AG04449 (cell line): ENCODE measurements around the gene LRP1B.

Experiments
- CTCF ChIA-PET: fragments of 350-600 bp; formaldehyde crosslinking; extraction: SDS; loops from one replicate; lab custom pipeline; 2021; ENCODE audit warnings: antibody characterized with exemption; lab: Yijun Ruan, JAX
- POLR2A ChIA-PET: fragments of 400-600, 350-600 bp; formaldehyde crosslinking; extraction: SDS; loops from one replicate; lab custom pipeline; 2020; ENCODE audit warnings: antibody characterized with exemption, inconsistent platforms; lab: Yijun Ruan, JAX
- DNase-seq: peaks from one replicate; pipeline ENCODE4 v3.0.0-alpha.2; 2010; ENCODE audit warnings: low read depth, low spot score
- H3K4me3 ChIP-seq: 2 replicates; pipeline ENCODE4 v1.5.1; 2011; ENCODE audit warnings: low read depth, mild to moderate bottlenecking, control low read depth, low read length
- TF ChIP-seq, protein P1 (sequence below): IDR thresholded peaks from one replicate; pipeline ENCODE4 v1.5.1; 2011; ENCODE audit warnings: mild to moderate bottlenecking, moderate library complexity, low read length, control low read depth, inconsistent platforms; ENCODE audit not compliant: insufficient read depth; ENCODE audit errors: missing control alignments

Gene LRP1B

DNA sequence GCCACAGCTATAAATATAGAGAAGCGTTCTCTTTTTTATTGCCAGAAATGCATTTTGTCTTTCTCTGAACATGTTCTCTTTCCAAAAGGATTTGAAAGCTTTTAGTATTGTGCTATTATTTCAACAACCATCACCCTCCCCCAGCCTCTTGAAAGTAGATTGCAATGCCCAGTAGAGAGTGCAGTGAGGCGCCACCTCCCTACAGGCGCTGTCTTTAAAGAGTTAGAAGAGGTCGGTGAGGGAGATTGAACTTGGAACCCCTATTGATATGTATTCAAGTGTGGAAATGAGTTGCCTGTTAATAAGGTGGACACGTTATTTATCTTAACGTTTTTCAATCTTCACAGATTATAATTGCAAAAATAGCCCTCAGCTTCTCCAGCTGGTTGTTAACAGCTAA is 360.3 kb downstream of the LRP1B start:
- no peak for DNase-seq
- ChIA-PET CTCF (no interaction called here), POLR2A (no interaction called here)
- TF ChIP-seq, protein P1, sequence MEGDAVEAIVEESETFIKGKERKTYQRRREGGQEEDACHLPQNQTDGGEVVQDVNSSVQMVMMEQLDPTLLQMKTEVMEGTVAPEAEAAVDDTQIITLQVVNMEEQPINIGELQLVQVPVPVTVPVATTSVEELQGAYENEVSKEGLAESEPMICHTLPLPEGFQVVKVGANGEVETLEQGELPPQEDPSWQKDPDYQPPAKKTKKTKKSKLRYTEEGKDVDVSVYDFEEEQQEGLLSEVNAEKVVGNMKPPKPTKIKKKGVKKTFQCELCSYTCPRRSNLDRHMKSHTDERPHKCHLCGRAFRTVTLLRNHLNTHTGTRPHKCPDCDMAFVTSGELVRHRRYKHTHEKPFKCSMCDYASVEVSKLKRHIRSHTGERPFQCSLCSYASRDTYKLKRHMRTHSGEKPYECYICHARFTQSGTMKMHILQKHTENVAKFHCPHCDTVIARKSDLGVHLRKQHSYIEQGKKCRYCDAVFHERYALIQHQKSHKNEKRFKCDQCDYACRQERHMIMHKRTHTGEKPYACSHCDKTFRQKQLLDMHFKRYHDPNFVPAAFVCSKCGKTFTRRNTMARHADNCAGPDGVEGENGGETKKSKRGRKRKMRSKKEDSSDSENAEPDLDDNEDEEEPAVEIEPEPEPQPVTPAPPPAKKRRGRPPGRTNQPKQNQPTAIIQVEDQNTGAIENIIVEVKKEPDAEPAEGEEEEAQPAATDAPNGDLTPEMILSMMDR, result no peak
- no peak overlapping the region for H3K4me3 ChIP-seq

DNA sequence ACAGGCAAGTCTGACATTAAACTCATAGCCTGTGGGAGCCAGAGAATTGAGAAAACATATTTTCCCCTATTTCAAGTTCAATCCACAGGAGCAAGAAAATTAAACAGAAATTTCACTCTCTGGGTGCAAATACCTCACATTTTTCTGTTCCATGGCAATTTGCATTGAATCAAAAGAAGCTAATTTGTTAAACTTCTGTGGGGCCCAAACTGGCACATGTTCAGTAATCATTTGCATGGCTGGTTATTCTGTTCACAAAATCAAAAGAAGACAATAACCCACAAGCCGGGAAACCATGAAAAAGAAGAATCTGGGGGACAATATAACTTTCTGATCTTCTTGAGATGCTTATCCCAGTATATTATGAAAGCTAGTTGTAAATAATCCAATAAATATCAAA is 363.1 kb downstream of the LRP1B start:
- H3K4me3 ChIP-seq, result no peak overlapping the region
- ChIA-PET POLR2A (no interaction called here), CTCF (no interaction called here)
- DNase-seq, result no peak
- TF ChIP-seq, protein P1, result no peak

DNA sequence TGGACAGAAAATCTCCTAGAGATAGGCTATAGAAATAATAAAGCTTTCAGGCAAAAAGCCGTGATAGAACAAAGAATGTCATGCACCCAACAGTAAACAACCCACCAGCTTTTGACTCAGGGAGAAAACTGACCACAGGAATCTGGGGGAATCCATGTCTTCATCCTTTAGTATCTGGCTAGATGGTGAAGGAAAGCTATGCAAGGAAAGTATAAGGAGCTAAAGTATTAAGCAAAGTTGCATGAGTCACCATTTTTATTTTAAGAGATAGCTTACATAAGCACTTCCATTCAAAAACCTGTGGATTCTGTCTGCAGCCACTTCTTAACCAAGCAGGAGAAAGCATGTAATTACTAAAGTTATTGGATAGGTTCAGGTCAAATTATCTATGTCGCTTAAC is 363.8 kb downstream of the LRP1B start:
- ChIA-PET POLR2A (no interaction called here), CTCF (no interaction called here)
- no peak overlapping the region for H3K4me3 ChIP-seq
- TF ChIP-seq, protein P1, result no peak
- peak; percentile 16 for DNase-seq

DNA sequence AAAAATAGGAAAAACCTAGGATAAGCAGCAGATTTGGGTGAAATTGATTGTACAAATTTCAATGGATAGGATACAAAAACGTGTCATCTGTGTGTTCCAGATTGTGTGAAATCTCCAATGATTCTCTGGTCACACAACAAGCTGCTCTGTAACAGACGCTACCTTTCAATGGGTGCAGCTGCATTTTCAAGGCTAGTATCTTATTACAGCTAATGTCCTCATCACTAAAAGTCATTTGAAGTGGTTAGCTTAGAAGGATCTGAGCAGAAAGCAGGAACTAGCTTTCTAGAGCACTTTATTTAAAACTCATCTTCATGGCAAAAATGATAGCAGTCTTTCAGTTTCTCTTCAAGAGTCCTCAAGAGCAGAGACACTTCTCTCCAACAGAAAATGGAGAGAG is 364.6 kb downstream of the LRP1B start:
- TF ChIP-seq, protein P1, result no peak
- ChIA-PET POLR2A (no interaction called here), CTCF (no interaction called here)
- DNase-seq, result no peak
- H3K4me3 ChIP-seq, result no peak overlapping the region

DNA sequence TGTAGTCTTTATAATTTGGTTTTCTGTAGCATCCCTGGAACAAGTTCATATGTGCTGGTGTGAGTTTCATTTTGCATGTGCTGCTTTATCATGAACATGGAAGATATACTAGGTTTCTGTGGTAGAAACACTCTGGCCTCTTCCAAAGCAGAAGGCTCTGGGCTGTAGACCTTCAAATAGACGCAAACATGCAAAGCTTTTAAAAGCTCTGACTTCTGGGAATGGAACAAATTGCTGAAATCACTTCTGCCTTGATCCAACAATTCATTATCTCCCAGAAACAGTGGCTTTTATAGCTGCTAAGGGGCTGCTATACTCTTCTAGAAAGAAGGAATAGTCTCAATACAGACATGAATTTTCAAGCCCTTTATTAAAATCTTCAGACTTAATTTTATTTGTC is 382.2 kb downstream of the LRP1B start:
- TF ChIP-seq, protein P1, result no peak
- ChIA-PET POLR2A (no interaction called here), CTCF (no interaction called here)
- no peak overlapping the region for H3K4me3 ChIP-seq
- no peak for DNase-seq

DNA sequence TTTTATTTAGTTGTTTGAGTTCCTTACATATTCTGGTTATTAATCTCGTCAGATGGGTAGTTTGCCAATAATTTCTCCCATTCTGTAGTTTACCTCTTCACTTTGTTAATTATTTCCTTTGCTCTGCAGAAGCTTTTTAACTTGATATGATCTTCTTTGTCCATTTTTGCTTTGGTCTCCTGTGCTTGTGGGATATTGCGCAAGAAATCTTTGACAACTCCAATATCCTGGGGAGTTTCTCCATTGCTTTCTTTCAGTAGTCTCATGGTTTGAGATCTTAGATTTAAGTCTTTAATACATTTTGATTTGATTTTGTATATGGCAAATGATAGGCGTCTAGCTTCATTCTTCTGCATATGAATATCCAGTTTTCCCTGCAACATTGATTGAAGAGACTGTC is 389.2 kb downstream of the LRP1B start:
- ChIA-PET CTCF (interaction anchor here (0.6 kb wide), 1 partner anchor 155 kb away, joined by 3 read pairs; no protein-coding TSS in a partner anchor), POLR2A (no interaction called here)
- no peak for DNase-seq
- H3K4me3 ChIP-seq, result no peak overlapping the region
- TF ChIP-seq, protein P1, result no peak
